ENCODE data around the gene GNAL.

DNA sequence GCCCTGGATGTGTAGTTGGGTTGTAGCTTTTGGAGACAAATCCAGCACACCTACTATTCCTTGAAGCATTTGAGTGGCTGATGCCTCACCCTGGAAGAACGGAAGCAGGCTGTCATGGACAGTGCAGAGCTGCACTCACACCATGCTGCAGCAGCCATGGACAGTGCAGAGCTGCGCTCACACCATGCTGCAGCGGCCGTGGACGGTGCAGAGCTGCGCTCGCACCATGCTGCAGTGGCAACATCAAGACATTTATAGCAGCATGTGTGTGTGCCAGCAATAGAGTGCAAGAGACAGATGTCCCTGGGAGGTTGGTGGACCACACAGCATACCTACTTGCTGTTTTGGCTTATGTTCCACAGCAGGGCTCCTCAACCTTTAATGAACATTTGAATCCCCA lies 30.6 kb downstream of the GNAL start:
- TF ChIP-seq, protein P1, sequence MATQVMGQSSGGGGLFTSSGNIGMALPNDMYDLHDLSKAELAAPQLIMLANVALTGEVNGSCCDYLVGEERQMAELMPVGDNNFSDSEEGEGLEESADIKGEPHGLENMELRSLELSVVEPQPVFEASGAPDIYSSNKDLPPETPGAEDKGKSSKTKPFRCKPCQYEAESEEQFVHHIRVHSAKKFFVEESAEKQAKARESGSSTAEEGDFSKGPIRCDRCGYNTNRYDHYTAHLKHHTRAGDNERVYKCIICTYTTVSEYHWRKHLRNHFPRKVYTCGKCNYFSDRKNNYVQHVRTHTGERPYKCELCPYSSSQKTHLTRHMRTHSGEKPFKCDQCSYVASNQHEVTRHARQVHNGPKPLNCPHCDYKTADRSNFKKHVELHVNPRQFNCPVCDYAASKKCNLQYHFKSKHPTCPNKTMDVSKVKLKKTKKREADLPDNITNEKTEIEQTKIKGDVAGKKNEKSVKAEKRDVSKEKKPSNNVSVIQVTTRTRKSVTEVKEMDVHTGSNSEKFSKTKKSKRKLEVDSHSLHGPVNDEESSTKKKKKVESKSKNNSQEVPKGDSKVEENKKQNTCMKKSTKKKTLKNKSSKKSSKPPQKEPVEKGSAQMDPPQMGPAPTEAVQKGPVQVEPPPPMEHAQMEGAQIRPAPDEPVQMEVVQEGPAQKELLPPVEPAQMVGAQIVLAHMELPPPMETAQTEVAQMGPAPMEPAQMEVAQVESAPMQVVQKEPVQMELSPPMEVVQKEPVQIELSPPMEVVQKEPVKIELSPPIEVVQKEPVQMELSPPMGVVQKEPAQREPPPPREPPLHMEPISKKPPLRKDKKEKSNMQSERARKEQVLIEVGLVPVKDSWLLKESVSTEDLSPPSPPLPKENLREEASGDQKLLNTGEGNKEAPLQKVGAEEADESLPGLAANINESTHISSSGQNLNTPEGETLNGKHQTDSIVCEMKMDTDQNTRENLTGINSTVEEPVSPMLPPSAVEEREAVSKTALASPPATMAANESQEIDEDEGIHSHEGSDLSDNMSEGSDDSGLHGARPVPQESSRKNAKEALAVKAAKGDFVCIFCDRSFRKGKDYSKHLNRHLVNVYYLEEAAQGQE (IDR thresholded peaks at IDR 0.05; ENCODE audit: insufficient read depth in 1 of 2, low read depth in 2 of 2, low read length in 2 of 2) = no peak
- TF ChIP-seq POLR2AphosphoS5 (IDR thresholded peaks at IDR 0.05; ENCODE audit: low read depth, low read length) = no peak
